DMS114 treated with DMSO at 0.1 percent for 48 hours (cell line): ENCODE results near the gene RIMBP3C.
"Not testable (repeated sequence)": the region's sequence is repeated elsewhere in the genome, so short reads cannot be mapped to it uniquely, and the experiment has no call there.

ENCODE experiments used
- DNase-seq: peaks from one replicate; lab custom pipeline; 2025; ENCODE audit not compliant: unreplicated experiment; lab: John Stamatoyannopoulos, UW

RIMBP3C gene, protein sequence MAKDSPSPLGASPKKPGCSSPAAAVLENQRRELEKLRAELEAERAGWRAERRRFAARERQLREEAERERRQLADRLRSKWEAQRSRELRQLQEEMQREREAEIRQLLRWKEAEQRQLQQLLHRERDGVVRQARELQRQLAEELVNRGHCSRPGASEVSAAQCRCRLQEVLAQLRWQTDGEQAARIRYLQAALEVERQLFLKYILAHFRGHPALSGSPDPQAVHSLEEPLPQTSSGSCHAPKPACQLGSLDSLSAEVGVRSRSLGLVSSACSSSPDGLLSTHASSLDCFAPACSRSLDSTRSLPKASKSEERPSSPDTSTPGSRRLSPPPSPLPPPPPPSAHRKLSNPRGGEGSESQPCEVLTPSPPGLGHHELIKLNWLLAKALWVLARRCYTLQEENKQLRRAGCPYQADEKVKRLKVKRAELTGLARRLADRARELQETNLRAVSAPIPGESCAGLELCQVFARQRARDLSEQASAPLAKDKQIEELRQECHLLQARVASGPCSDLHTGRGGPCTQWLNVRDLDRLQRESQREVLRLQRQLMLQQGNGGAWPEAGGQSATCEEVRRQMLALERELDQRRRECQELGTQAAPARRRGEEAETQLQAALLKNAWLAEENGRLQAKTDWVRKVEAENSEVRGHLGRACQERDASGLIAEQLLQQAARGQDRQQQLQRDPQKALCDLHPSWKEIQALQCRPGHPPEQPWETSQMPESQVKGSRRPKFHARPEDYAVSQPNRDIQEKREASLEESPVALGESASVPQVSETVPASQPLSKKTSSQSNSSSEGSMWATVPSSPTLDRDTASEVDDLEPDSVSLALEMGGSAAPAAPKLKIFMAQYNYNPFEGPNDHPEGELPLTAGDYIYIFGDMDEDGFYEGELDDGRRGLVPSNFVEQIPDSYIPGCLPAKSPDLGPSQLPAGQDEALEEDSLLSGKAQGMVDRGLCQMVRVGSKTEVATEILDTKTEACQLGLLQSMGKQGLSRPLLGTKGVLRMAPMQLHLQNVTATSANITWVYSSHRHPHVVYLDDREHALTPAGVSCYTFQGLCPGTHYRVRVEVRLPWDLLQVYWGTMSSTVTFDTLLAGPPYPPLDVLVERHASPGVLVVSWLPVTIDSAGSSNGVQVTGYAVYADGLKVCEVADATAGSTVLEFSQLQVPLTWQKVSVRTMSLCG (N-terminal part only)

GRCh38 chr22:21551361-21551760, at the start of gene RIMBP3C:
RIMBP3C (minus strand) TSS chr22:21551461; CDS start chr22:21550976, 485 bp downstream.
- DNase-seq = not testable (repeated sequence)

DNA sequence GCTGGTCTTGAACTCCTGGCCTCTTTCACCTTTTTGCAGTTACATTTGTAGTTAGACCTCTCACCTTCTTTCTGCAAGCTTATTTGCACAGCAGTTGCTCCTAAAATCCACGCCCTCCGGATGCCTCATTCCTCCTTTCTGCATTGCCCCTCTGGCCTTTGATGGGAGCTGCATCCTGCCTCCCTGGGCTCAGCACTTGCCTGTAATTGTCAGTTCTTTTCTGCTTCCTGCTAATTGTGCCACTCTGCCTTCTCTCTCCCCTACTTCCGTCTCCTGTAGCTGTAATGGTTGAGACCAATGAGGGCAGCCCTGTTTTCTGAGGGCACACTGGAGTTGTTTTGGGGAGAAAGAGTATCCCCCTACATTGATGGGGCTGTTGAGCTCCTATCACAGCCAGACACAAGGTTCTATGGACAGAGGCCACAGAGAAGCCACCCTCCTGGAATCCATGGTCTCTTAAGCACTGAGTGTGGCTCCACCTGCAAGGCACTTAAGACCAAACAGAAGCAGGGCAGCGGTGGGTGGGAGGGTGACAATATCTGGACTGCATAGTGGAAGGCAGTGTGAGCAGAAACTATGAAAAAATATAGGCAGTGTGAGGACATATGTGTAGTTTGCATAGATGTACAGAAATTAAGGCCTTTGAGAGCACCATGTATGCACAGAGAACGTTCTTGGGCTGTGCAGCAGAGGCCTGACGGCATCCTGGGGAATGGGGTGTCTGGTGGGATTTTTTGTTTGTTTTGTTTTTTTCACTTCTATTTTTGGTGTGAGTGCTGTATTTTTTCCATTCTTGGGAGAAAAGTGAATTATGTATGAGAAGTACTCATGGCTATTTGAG, 48.0 kb upstream of the RIMBP3C start:
- DNase-seq = no peak

- DNase-seq = no peak
These were observed 47.0 kb upstream of the RIMBP3C start for GRCh38 chr22:21598302-21598701.

- DNase-seq = not testable (repeated sequence)
These were observed 45.3 kb upstream of the RIMBP3C start for GRCh38 chr22:21596356-21597135.

DNA sequence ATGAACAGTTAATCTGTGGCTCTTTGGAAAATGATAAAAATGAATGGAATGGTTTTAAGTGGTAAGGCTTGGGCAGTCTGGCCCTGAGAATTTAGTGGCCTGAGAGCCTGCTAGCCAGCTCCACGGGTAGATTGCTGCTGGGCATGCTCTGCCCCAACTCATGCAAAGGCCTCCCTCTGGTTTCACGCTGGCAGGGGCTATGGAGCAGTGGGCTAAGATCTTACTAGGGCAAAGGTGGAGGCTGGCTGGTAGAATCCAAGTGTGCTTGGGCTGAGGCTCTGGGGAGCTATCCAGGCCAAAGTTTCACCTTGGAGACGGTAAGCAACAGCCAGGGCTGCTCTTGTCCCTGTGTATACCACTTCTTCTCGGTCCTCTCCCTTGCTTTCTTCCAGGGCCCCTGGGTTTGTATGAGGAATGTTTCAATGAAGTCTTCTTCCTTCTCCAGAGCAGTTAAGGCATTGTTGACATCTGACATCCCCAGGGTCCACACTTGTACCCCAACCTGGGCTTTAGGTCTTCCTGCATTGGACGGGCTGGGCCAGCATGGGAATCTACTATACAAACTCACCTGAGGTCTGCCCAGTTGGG, 43.7 kb upstream of the RIMBP3C start:
- no peak for DNase-seq

- no peak for DNase-seq
These were observed 42.4 kb upstream of the RIMBP3C start for GRCh38 chr22:21593406-21594232.

DNA sequence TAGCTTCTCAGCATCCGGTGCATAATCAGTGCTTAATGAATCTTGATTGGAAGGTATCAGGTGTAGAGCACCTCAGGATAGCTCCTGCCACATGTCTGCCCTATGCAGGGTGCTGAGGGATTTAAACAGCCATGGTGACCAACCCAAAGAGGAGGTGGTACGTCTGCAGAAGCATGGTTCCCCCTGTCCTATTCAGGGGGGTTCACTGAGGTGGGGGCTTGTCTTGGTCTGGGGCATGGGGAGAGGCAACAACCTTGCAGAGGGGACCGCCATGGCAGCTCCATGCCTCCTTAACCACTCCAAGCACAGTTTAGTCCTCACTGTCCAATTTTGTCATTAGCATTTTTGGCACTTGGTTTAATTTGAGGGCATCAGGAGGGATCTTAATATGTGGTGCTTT, 41.2 kb upstream of the RIMBP3C start:
- no peak for DNase-seq

DNA sequence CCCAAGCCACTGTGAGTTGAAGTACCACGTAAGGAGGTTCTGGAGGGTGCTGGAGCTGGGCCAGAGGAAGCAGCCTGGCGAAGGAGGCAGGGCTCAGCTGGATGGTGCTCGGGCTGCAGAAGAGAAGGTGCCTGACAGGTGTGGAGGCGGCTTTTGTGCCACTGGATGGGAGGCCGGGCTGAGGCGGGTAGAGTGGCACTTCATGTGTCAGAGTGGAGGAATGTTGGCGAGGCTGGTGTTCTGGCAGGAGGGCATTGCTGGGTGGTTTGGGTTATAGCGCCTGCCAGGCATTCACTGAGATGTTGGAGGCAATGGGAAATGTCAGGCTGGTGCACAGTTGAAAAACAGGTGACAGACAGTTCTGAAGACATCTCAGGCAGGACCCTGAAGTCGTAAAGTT, 40.4 kb upstream of the RIMBP3C start:
- no peak for DNase-seq

DNA sequence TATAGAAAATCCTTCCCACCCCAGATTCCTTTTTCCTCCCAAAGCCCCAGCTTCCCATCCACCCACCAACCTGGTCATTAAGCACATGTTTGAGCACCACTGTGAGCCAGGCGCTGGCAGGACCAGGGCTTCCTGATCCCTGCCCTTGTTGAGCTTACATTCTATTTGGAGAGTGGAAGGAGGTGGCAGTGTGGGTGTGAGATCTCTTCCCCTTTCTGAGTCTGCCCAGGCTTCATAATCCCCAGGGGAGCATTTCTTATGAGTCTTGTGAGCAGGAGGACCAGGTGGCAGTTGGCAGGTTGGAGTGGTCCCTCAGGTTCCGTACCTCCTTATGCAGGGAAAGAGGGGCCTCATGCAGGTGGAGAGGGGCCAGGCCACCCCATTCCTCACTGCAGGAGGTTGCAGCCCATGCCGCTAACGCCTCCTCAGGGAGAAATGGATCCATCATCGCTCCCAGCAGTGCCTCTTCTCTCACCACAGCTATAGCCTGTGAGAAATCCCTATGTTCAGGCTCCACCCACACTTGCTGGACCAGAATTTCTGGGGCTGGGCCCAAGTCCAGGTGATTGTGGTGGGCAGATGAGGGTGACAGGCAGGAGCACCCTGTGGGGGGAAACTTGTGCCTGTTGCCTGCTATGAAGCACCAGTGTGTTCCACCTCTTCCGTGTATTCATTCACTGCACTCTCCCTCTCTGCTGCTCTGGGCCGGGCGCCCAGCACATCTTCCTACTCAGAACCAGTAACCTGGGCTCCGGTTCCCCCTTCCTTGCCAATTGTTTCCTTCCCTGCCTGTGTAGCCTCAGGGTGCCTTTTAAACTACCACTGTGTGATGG, 39.8 kb upstream of the RIMBP3C start:
- DNase-seq = no peak

GRCh38 chr22:21589396-21589795, 38.1 kb upstream of the RIMBP3C start:
- no peak for DNase-seq

GRCh38 chr22:21587803-21588611, 36.7 kb upstream of the RIMBP3C start:
- no peak for DNase-seq

DNA sequence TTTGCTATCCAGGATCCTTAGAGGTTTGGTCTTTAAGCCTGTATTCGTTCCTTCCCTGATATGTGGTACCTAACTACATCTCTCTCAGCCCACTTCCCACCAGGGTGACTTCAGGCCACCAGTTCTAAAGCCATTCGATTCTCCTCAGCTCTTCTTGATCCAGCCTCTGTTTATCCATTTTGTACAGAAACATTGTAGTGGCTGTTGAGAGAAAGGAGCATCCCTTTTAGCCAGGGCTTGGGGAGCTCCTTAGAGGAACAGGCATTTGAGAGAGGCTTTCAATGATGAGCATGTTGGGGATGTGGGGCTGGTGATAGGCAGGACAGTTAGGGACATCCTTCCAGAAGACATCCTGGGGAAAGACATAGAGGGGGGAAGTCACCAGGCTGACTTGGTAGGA, 34.1 kb upstream of the RIMBP3C start:
- DNase-seq = no peak

- no peak for DNase-seq
These were observed 31.8 kb upstream of the RIMBP3C start for GRCh38 chr22:21582801-21583740.

GRCh38 chr22:21581009-21581713, 29.9 kb upstream of the RIMBP3C start:
- DNase-seq = not testable (repeated sequence)

DNA sequence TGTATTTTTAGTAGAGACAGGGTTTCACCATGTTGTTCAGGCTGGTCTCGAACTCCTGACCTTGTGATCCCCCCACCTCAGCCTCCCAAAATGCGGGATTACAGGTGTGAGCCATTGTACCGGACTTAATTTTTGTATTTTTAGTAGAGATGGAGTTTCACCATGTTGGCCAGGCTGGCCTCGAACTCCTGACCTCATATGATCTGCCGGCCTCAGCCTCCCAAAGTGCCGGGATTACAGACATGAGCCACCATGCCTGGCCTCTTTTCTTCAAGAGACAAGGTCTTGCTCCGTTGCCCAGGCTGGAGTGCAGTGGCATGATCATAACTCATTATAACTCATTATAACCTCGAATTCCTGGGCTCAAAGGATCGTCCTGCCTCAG, 29.4 kb upstream of the RIMBP3C start:
- DNase-seq = not testable (repeated sequence)
